ENCODE data around the gene GRIA1. TPM values are rescaled to one million over a fixed set of nuclear protein-coding genes. Genes with fewer than 3 reads are reported as not detected.

The GRIA1 gene
- total and polyA plus RNA-seq, 2 of the 4 experiments (the other 2 are of a cell fraction), result 0.48 to 1.3 TPM

- ATAC-seq (ENCODE audit: low read depth), result no peak
- no peak overlapping the region for H3K4ac ChIP-seq (ENCODE audit: low read depth, low read length)
- in situ Hi-C loops (cut with MboI; ENCODE audit: low sequenced_read_pairs), result no loop called here
- WGBS, 2 experiments (ENCODE audit: extremely low coverage in 2 of 2, insufficient read length in 1 of 2), result 80% methylated on average over 1 of the region's 2 CpGs; no CpG with 5 or more reads in 1 of the 2 experiments
- H3K9me3 ChIP-seq (ENCODE audit: control insufficient read depth, insufficient read depth, low read length), result no peaks in the 10 kb centered on the region
- H4K91ac ChIP-seq (ENCODE audit: insufficient read depth, low read depth, low read length), result no peak overlapping the region
- no peak overlapping the region for H4K5ac ChIP-seq (ENCODE audit: low read depth, low read length)
- no peak overlapping the region for H2BK5ac ChIP-seq (ENCODE audit: low read depth, low read length, poor library complexity, severe bottlenecking)
- H3K27ac ChIP-seq (ENCODE audit: insufficient read depth, low read length), result no peak overlapping the region
- no peak overlapping the region for H3K56ac ChIP-seq (ENCODE audit: extremely low read depth, insufficient read depth, low read length)
- no peak overlapping the region for H2AK5ac ChIP-seq (ENCODE audit: low read depth, low read length)
- dilution Hi-C loops (cut with HindIII; ENCODE audit: low sequenced_read_pairs, unreplicated experiment), result no loop called here
- H3K23ac ChIP-seq (ENCODE audit: low read depth, low read length), result no peak overlapping the region
- no peak overlapping the region for H2BK15ac ChIP-seq (ENCODE audit: low read depth, low read length)
- H3K4me2 ChIP-seq (ENCODE audit: low read depth, low read length), result no peak overlapping the region
- no peak overlapping the region for H2AFZ ChIP-seq (replicated peaks; ENCODE audit: low read length, poor library complexity)
- BruUV-seq (replicated peaks), result no TSS peak
- H3K9ac ChIP-seq (ENCODE audit: low read depth, low read length), result no peak overlapping the region
- DNase-seq, result no peak
- H2BK120ac ChIP-seq (ENCODE audit: low read depth, low read length), result no peak overlapping the region
- no peak for TF ChIP-seq FOS (IDR thresholded peaks at IDR 0.05; ENCODE audit: low read depth, low read length)
- no peak for TF ChIP-seq MAFK (IDR thresholded peaks at IDR 0.05; ENCODE audit: low read depth, low read length)
- no peak for TF ChIP-seq CTCF (conservative IDR thresholded peaks at IDR 0.05; ENCODE audit: low read depth, low read length)
- TF ChIP-seq RCOR1 (IDR thresholded peaks at IDR 0.05; ENCODE audit: insufficient replicate concordance, low read length), result no peak
- TF ChIP-seq MXI1 (IDR thresholded peaks at IDR 0.05; ENCODE audit: borderline replicate concordance, low read depth, low read length), result no peak
- ChIA-PET POLR2A (ENCODE audit: unreplicated experiment) (no interaction called here), CTCF (interaction anchor here (0.7 kb wide), 1 partner anchor 220 kb away, joined by 3 read pairs; no protein-coding TSS in a partner anchor)
- H2BK20ac ChIP-seq (ENCODE audit: low read depth, low read length), result no peak overlapping the region
- H4K8ac ChIP-seq (ENCODE audit: low read depth in 2 of 2, low read length in 2 of 2), result no peak overlapping the region
- no peaks in the 10 kb centered on the region for H3K27me3 ChIP-seq (ENCODE audit: control insufficient read depth, insufficient read depth, low read length)
- peaks cover 2% of the 10 kb centered on the region; the same call in 1 of the 2 replicates for H3K4me1 ChIP-seq (ENCODE audit: control insufficient read depth, insufficient read depth, low read length)
- H4K20me1 ChIP-seq (ENCODE audit: insufficient read depth, low read length), result no peaks in the 10 kb centered on the region
- intact Hi-C loops (cut with micrococcal nuclease), result no loop called here
- no peaks in the 10 kb centered on the region for H3K9me1 ChIP-seq (ENCODE audit: insufficient read depth, low read length)
- no peak overlapping the region for H2AK9ac ChIP-seq (replicated peaks; ENCODE audit: low read depth, low read length, poor library complexity)
- H3K4me3 ChIP-seq (ENCODE audit: insufficient read depth, low read depth, low read length), result no peak overlapping the region
- H3K18ac ChIP-seq (ENCODE audit: low read depth, low read length), result no peak overlapping the region
- H3K79me1 ChIP-seq (ENCODE audit: low read depth in 1 of 2, low read length in 2 of 2), result no peaks in the 10 kb centered on the region
- no peak overlapping the region; the same call in 1 of the 2 replicates for H3K14ac ChIP-seq (replicated peaks; ENCODE audit: low read depth, low read length)
- H3K36me3 ChIP-seq (ENCODE audit: control insufficient read depth, insufficient read depth, low read length), result no peaks in the 10 kb centered on the region
Measured at GRCh38 chr5:153744751-153745150, 254.3 kb downstream of the GRIA1 start.
